Measurements from ENCODE around the gene FBXO33.

DNA sequence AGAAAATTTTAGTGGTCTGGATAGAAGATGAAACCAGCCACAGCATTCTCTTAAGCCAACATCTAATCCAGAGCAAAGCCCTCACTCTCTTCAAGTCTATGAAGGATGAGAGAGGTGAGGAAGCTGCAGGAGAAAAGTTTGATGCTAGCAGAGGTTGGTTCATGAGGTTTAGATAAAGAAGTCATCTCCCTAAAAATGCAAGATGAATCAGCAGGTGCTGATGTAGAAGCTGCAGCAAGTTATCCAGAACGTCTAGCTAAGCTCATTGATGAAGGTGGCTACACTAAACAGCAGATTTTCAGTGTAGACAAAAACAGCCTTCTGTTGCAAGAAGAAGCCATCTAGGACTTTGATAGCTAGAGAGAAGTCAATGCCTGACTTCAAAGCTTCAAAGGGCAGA is 48.5 kb downstream of the FBXO33 start:
- no peak for TF ChIP-seq EZH2 (optimal IDR thresholded peaks at IDR 0.05; ENCODE audit: low read depth, low read length)
- TF ChIP-seq, protein P1, sequence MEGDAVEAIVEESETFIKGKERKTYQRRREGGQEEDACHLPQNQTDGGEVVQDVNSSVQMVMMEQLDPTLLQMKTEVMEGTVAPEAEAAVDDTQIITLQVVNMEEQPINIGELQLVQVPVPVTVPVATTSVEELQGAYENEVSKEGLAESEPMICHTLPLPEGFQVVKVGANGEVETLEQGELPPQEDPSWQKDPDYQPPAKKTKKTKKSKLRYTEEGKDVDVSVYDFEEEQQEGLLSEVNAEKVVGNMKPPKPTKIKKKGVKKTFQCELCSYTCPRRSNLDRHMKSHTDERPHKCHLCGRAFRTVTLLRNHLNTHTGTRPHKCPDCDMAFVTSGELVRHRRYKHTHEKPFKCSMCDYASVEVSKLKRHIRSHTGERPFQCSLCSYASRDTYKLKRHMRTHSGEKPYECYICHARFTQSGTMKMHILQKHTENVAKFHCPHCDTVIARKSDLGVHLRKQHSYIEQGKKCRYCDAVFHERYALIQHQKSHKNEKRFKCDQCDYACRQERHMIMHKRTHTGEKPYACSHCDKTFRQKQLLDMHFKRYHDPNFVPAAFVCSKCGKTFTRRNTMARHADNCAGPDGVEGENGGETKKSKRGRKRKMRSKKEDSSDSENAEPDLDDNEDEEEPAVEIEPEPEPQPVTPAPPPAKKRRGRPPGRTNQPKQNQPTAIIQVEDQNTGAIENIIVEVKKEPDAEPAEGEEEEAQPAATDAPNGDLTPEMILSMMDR (IDR thresholded peaks at IDR 0.05; ENCODE audit: low read length), result no peak

Measured in MM.1S (cell line).